Tibial nerve (tissue), 4 donors: Measurements from ENCODE around the gene MTERF1. TPM values are rescaled to one million over a fixed set of nuclear protein-coding genes. Genes with fewer than 3 reads are reported as not detected.

Source experiments
- DNase-seq, 2 donors: peaks; one replicate each; pipeline ENCODE4 v3.0.0-alpha.2; 2019; ENCODE audit warnings: low spot score in 2 of 2
- H3K27ac ChIP-seq, 4 donors: fragments of 200-600 bp; sonication (generic) in 3 of 4; one replicate each; pipeline ENCODE4 v1.5.1; 2017 to 2019; ENCODE audit warnings: mild to moderate bottlenecking in 1 of 4
- H3K27me3 ChIP-seq, 2 donors: fragments of 200-600 bp; sonication (generic) in 1 of 2; one replicate each; pipeline versions ENCODE4 v1.5.1 to v1.6.0; 2017 to 2019
- H3K36me3 ChIP-seq, 3 donors: fragments of 200-600 bp; sonication (generic); one replicate each; pipeline ENCODE4 v1.5.1; 2018 to 2019
- H3K4me1 ChIP-seq, 4 donors: fragments of 200-600 bp; sonication (generic) in 3 of 4; one replicate each; pipeline ENCODE4 v1.5.1; 2017 to 2019
- H3K4me3 ChIP-seq, 4 donors: fragments of 200-600 bp; sonication (generic) in 3 of 4; one replicate each; pipeline ENCODE4 v1.5.1; 2017 to 2019; ENCODE audit warnings: mild to moderate bottlenecking in 1 of 4, moderate library complexity in 1 of 4
- H3K9me3 ChIP-seq, 4 donors: fragments of 200-600 bp; sonication (generic) in 3 of 4; one replicate each; pipeline ENCODE4 v1.5.1; 2017 to 2019
- CTCF ChIP-seq, 5 experiments: fragments of 200-600 bp in 3 of 5; fragments of 450-650 bp in 2 of 5; sonication (generic) in 3 of 5; IDR thresholded peaks; one replicate each; pipeline ENCODE4 v1.5.1; 2016 to 2019; ENCODE audit warnings: antibody characterized with exemption in 5 of 5, mild to moderate bottlenecking in 3 of 5, moderate library complexity in 2 of 5
- EP300 ChIP-seq, 2 donors: sonication (generic); formaldehyde crosslinking; IDR thresholded peaks; one replicate each; pipeline ENCODE4 v1.6.1; 2017; ENCODE audit warnings: antibody characterized with exemption in 2 of 2, mild to moderate bottlenecking in 1 of 2
- POLR2A ChIP-seq, 2 donors: fragments of 450-650 bp; IDR thresholded peaks; one replicate each; pipeline ENCODE4 v1.6.1; 2017; ENCODE audit warnings: antibody characterized with exemption in 2 of 2, mild to moderate bottlenecking in 2 of 2, moderate library complexity in 2 of 2
- WGBS, 2 donors: methylation state at CpG; one replicate each; pipeline ENCODE4 v1.1.5; 2018; 5-methylcytosine and 5-hydroxymethylcytosine counted together
- total RNA-seq, 4 donors: library from RNA; depleted of rRNA; stranded (reverse); fragments of >200 nt; gene quantifications; one replicate each; pipeline ENCODE4 v1.1.0, GENCODE V29; 2016

The MTERF1 gene, protein sequence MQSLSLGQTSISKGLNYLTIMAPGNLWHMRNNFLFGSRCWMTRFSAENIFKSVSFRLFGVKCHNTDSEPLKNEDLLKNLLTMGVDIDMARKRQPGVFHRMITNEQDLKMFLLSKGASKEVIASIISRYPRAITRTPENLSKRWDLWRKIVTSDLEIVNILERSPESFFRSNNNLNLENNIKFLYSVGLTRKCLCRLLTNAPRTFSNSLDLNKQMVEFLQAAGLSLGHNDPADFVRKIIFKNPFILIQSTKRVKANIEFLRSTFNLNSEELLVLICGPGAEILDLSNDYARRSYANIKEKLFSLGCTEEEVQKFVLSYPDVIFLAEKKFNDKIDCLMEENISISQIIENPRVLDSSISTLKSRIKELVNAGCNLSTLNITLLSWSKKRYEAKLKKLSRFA
- total RNA-seq: 10 to 100 TPM in 1 of 4 donors, 1 to 10 TPM in 3; 4.3 to 10.8 (median 9.3) TPM

GRCh38 chr7:91880413-91881241 lies at the start of gene MTERF1:
Gene MTERF1, minus strand, starts transcription at chr7:91880702. Its CDS starts 619 bp downstream, at chr7:91880083.
- Histone ChIP-seq H3K4me3 (peak within 1 kb of the TSS; percentile 49 to 70 (median 68)), H3K36me3 (peaks cover 0 to 2% (median 0%) of the 10 kb centered on the region in 3 donors), H3K27ac (peak within 1 kb of the TSS in 3 of 4 donors; percentile 60 to 76 (median 75)), H3K4me1 (peaks cover 0 to 25% (median 8%) of the 10 kb centered on the region in 4 donors), H3K27me3 (no peaks in the 10 kb centered on the region), H3K9me3 (no peaks in the 10 kb centered on the region)
- TF ChIP-seq CTCF (IDR thresholded peaks at IDR 0.05) (peak; percentile 94 to 99 (median 97)), POLR2A (IDR thresholded peaks at IDR 0.05) (no peak), EP300 (IDR thresholded peaks at IDR 0.05) (peak in 1 of 2 donors; percentile 77)
- DNase-seq: peak; percentile 84 to 90
- 3 to 5% methylated on average over 39 to 41 of the region's 43 CpGs for WGBS, 2 donors

- H3K9me3 ChIP-seq: no peaks in the 10 kb centered on the region
- no peak for TF ChIP-seq EP300 (IDR thresholded peaks at IDR 0.05)
- no peak for TF ChIP-seq CTCF (IDR thresholded peaks at IDR 0.05)
- TF ChIP-seq POLR2A (IDR thresholded peaks at IDR 0.05): no peak
- no peaks in the 10 kb centered on the region for H3K4me1 ChIP-seq
- no peak overlapping the region for H3K27ac ChIP-seq
- WGBS, 2 donors: 83 to 88% methylated on average over 3 of the region's 3 CpGs
- H3K27me3 ChIP-seq: no peaks in the 10 kb centered on the region
- H3K4me3 ChIP-seq: no peak overlapping the region
- no peaks in the 10 kb centered on the region for H3K36me3 ChIP-seq
- no peak for DNase-seq
These were observed 49.0 kb upstream of the MTERF1 start for GRCh38 chr7:91929463-91929862.

- no peak for DNase-seq
- no peaks in the 10 kb centered on the region for H3K4me1 ChIP-seq
- H3K9me3 ChIP-seq: no peaks in the 10 kb centered on the region
- H3K36me3 ChIP-seq: no peaks in the 10 kb centered on the region
- H3K27me3 ChIP-seq: no peaks in the 10 kb centered on the region
- H3K27ac ChIP-seq: no peak overlapping the region
- H3K4me3 ChIP-seq: no peak overlapping the region
- WGBS, 2 donors: 80 to 82% methylated on average over 6 of the region's 6 CpGs
- TF ChIP-seq CTCF (IDR thresholded peaks at IDR 0.05) (no peak), POLR2A (IDR thresholded peaks at IDR 0.05) (no peak), EP300 (IDR thresholded peaks at IDR 0.05) (no peak)
These were observed 47.4 kb upstream of the MTERF1 start for GRCh38 chr7:91927912-91928311.

DNA sequence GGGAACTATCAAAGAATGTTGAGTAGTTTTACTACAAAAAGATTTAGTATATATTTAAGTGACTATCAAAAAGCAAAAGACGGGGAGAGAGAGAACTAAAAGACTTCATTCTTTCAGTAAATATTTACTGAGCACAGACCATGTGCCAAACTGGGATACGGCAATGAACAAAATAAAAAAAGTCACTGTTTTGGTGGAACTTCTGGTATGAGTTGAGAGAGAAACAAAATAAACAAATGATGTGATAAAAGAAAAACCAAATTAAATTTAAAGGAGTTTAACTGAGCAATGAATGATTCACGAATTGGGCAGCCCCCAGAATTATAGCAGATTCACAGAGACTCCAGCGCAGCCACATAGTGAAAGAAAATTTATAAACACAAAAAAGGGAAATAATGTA lies 42.4 kb upstream of the MTERF1 start:
- TF ChIP-seq CTCF (IDR thresholded peaks at IDR 0.05) (no peak), EP300 (IDR thresholded peaks at IDR 0.05) (no peak), POLR2A (IDR thresholded peaks at IDR 0.05) (no peak)
- Histone ChIP-seq H3K27me3 (no peaks in the 10 kb centered on the region), H3K4me3 (no peak overlapping the region), H3K36me3 (no peaks in the 10 kb centered on the region), H3K4me1 (no peaks in the 10 kb centered on the region), H3K9me3 (no peaks in the 10 kb centered on the region), H3K27ac (no peak overlapping the region)
- no peak for DNase-seq
- 37 to 44% methylated on average over 4 of the region's 4 CpGs for WGBS, 2 donors

- no peak overlapping the region for H3K4me3 ChIP-seq
- WGBS, 2 donors: 74 to 76% methylated on average over 1 of the region's 1 CpG
These were observed 37.9 kb upstream of the MTERF1 start for GRCh38 chr7:91918356-91918755.

More at GRCh38 chr7:91918356-91918755, 37.9 kb upstream of the MTERF1 start:
- Histone ChIP-seq H3K9me3 (no peaks in the 10 kb centered on the region), H3K27me3 (no peaks in the 10 kb centered on the region), H3K36me3 (no peaks in the 10 kb centered on the region), H3K4me1 (no peaks in the 10 kb centered on the region), H3K27ac (no peak overlapping the region)
- DNase-seq: no peak
- TF ChIP-seq EP300 (IDR thresholded peaks at IDR 0.05): no peak
- TF ChIP-seq CTCF (IDR thresholded peaks at IDR 0.05): no peak
- TF ChIP-seq POLR2A (IDR thresholded peaks at IDR 0.05): no peak
